ENCODE data around the gene SLC1A2. TPM values are rescaled to one million over a fixed set of nuclear protein-coding genes. Genes with fewer than 3 reads are reported as not detected.

SLC1A2 gene
- total and polyA plus RNA-seq, 2 experiments from 2014 or later: 0.70 to 2.8 TPM

DNA sequence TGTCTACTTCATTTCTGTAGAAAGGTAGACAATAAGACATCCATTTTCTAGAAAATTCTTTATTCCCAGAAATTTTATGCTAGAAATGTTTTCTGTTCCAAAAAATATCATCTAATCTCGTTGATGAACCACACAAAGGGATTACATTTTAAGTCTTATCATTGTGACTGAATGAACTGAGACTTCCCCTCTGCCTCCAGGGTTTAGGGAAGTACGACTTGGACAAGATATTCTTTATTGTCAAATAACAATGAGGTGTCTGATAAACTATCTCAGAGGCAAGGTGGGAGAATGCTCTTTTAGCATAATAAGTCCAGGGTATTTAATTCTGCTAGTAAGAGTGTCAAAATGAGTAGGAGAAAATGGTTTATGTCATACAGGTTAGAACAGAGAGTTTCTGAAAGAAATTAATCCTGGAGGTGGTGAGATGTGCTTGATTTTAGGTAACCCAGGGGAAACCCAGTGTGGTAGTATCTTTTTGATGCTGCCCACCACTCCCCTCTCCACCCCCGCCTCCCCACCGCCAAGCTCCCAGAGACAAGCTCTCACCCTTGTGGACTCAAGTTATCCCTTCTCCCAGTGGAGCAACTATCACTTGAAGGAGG is 179.8 kb downstream of the SLC1A2 start:
- Mint-ChIP-seq H3K27me3 (ENCODE audit: insufficient read depth, low read depth, poor library complexity) (peaks cover 8% of the 10 kb centered on the region), H3K4me3 (no peak overlapping the region), H3K27ac (no peak overlapping the region), H3K4me1 (peaks cover 12% of the 10 kb centered on the region), H3K36me3 (ENCODE audit: low read depth) (no peaks in the 10 kb centered on the region), H3K9me3 (no peaks in the 10 kb centered on the region)
- TF ChIP-seq STAT1 (IDR thresholded peaks at IDR 0.05; ENCODE audit: unreplicated experiment) (no peak), EZH2phosphoT487 (IDR thresholded peaks at IDR 0.05; ENCODE audit: unreplicated experiment) (no peak), ZNF331 (CRISPR knock-in tag; IDR thresholded peaks at IDR 0.05; ENCODE audit: low read depth) (no peak), EZH2 (IDR thresholded peaks at IDR 0.05; ENCODE audit: low read depth, unreplicated experiment) (no peak), CREB1 (CRISPR knock-in tag; IDR thresholded peaks at IDR 0.05; ENCODE audit: low read depth) (no peak), NANOG (IDR thresholded peaks at IDR 0.05; ENCODE audit: borderline replicate concordance) (no peak), JUNB (IDR thresholded peaks at IDR 0.05; ENCODE audit: unreplicated experiment) (no peak), POLR2AphosphoS5 (IDR thresholded peaks at IDR 0.05; ENCODE audit: low read depth) (no peak), ZNF114 (CRISPR knock-in tag; IDR thresholded peaks at IDR 0.05) (no peak)
- TF ChIP-seq, protein P1, sequence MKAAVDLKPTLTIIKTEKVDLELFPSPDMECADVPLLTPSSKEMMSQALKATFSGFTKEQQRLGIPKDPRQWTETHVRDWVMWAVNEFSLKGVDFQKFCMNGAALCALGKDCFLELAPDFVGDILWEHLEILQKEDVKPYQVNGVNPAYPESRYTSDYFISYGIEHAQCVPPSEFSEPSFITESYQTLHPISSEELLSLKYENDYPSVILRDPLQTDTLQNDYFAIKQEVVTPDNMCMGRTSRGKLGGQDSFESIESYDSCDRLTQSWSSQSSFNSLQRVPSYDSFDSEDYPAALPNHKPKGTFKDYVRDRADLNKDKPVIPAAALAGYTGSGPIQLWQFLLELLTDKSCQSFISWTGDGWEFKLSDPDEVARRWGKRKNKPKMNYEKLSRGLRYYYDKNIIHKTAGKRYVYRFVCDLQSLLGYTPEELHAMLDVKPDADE (IDR thresholded peaks at IDR 0.05): no peak
- TF ChIP-seq, protein P2, sequence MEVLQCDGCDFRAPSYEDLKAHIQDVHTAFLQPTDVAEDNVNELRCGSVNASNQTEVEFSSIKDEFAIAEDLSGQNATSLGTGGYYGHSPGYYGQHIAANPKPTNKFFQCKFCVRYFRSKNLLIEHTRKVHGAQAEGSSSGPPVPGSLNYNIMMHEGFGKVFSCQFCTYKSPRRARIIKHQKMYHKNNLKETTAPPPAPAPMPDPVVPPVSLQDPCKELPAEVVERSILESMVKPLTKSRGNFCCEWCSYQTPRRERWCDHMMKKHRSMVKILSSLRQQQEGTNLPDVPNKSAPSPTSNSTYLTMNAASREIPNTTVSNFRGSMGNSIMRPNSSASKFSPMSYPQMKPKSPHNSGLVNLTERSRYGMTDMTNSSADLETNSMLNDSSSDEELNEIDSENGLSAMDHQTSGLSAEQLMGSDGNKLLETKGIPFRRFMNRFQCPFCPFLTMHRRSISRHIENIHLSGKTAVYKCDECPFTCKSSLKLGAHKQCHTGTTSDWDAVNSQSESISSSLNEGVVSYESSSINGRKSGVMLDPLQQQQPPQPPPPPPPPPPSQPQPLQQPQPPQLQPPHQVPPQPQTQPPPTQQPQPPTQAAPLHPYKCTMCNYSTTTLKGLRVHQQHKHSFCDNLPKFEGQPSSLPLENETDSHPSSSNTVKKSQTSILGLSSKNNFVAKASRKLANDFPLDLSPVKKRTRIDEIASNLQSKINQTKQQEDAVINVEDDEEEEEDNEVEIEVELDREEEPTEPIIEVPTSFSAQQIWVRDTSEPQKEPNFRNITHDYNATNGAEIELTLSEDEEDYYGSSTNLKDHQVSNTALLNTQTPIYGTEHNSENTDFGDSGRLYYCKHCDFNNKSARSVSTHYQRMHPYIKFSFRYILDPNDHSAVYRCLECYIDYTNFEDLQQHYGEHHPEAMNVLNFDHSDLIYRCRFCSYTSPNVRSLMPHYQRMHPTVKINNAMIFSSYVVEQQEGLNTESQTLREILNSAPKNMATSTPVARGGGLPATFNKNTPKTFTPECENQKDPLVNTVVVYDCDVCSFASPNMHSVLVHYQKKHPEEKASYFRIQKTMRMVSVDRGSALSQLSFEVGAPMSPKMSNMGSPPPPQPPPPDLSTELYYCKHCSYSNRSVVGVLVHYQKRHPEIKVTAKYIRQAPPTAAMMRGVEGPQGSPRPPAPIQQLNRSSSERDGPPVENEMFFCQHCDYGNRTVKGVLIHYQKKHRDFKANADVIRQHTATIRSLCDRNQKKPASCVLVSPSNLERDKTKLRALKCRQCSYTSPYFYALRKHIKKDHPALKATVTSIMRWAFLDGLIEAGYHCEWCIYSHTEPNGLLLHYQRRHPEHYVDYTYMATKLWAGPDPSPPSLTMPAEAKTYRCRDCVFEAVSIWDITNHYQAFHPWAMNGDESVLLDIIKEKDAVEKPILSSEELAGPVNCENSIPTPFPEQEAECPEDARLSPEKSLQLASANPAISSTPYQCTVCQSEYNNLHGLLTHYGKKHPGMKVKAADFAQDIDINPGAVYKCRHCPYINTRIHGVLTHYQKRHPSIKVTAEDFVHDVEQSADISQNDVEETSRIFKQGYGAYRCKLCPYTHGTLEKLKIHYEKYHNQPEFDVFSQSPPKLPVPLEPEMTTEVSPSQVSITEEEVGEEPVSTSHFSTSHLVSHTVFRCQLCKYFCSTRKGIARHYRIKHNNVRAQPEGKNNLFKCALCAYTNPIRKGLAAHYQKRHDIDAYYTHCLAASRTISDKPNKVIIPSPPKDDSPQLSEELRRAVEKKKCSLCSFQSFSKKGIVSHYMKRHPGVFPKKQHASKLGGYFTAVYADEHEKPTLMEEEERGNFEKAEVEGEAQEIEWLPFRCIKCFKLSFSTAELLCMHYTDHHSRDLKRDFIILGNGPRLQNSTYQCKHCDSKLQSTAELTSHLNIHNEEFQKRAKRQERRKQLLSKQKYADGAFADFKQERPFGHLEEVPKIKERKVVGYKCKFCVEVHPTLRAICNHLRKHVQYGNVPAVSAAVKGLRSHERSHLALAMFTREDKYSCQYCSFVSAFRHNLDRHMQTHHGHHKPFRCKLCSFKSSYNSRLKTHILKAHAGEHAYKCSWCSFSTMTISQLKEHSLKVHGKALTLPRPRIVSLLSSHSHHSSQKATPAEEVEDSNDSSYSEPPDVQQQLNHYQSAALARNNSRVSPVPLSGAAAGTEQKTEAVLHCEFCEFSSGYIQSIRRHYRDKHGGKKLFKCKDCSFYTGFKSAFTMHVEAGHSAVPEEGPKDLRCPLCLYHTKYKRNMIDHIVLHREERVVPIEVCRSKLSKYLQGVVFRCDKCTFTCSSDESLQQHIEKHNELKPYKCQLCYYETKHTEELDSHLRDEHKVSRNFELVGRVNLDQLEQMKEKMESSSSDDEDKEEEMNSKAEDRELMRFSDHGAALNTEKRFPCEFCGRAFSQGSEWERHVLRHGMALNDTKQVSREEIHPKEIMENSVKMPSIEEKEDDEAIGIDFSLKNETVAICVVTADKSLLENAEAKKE (CRISPR knock-in tag; IDR thresholded peaks at IDR 0.05): no peak
- TF ChIP-seq, protein P3, sequence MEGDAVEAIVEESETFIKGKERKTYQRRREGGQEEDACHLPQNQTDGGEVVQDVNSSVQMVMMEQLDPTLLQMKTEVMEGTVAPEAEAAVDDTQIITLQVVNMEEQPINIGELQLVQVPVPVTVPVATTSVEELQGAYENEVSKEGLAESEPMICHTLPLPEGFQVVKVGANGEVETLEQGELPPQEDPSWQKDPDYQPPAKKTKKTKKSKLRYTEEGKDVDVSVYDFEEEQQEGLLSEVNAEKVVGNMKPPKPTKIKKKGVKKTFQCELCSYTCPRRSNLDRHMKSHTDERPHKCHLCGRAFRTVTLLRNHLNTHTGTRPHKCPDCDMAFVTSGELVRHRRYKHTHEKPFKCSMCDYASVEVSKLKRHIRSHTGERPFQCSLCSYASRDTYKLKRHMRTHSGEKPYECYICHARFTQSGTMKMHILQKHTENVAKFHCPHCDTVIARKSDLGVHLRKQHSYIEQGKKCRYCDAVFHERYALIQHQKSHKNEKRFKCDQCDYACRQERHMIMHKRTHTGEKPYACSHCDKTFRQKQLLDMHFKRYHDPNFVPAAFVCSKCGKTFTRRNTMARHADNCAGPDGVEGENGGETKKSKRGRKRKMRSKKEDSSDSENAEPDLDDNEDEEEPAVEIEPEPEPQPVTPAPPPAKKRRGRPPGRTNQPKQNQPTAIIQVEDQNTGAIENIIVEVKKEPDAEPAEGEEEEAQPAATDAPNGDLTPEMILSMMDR (conservative IDR thresholded peaks at IDR 0.05; ENCODE audit: low read depth in 2 of 2): no peak
- TF ChIP-seq, protein P4, sequence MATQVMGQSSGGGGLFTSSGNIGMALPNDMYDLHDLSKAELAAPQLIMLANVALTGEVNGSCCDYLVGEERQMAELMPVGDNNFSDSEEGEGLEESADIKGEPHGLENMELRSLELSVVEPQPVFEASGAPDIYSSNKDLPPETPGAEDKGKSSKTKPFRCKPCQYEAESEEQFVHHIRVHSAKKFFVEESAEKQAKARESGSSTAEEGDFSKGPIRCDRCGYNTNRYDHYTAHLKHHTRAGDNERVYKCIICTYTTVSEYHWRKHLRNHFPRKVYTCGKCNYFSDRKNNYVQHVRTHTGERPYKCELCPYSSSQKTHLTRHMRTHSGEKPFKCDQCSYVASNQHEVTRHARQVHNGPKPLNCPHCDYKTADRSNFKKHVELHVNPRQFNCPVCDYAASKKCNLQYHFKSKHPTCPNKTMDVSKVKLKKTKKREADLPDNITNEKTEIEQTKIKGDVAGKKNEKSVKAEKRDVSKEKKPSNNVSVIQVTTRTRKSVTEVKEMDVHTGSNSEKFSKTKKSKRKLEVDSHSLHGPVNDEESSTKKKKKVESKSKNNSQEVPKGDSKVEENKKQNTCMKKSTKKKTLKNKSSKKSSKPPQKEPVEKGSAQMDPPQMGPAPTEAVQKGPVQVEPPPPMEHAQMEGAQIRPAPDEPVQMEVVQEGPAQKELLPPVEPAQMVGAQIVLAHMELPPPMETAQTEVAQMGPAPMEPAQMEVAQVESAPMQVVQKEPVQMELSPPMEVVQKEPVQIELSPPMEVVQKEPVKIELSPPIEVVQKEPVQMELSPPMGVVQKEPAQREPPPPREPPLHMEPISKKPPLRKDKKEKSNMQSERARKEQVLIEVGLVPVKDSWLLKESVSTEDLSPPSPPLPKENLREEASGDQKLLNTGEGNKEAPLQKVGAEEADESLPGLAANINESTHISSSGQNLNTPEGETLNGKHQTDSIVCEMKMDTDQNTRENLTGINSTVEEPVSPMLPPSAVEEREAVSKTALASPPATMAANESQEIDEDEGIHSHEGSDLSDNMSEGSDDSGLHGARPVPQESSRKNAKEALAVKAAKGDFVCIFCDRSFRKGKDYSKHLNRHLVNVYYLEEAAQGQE (IDR thresholded peaks at IDR 0.05; ENCODE audit: unreplicated experiment): no peak
- no peak overlapping the region for H3K4me2 ChIP-seq
- no peaks in the 10 kb centered on the region; the same call in none of the 2 replicates for H3K9me2 ChIP-seq (ENCODE audit: insufficient read depth)
- H3K4me1 ChIP-seq (ENCODE audit: insufficient read depth): peaks cover 5% of the 10 kb centered on the region; the same call in 1 of the 2 replicates
- no peak overlapping the region for H3K27ac ChIP-seq (ENCODE audit: low read depth)
- no peak overlapping the region for H2AFZ ChIP-seq
- H3K36me3 ChIP-seq (ENCODE audit: insufficient read depth): no peaks in the 10 kb centered on the region
- DNase-seq (ENCODE audit: low spot score) (no peak), ATAC-seq (no peak)
- H4K20me1 ChIP-seq (replicated peaks; ENCODE audit: insufficient read depth): no peaks in the 10 kb centered on the region
- H3F3A ChIP-seq (replicated peaks; ENCODE audit: low read depth): no peaks in the 10 kb centered on the region
- H3K4me3 ChIP-seq: no peak overlapping the region
- H3K27me3 ChIP-seq (ENCODE audit: insufficient read depth): no peaks in the 10 kb centered on the region
- no peaks in the 10 kb centered on the region for H3K79me2 ChIP-seq (replicated peaks; ENCODE audit: insufficient read depth)

All from GM23338 (cell line).